Right atrium auricular region (tissue), 2 donors: ENCODE results near the gene C16orf78. TPM values are rescaled to one million over a fixed set of nuclear protein-coding genes. Genes with fewer than 3 reads are reported as not detected.

Experiments used
- DNase-seq: peaks from one replicate; pipeline ENCODE4 v3.0.0-alpha.2; 2019; ENCODE audit warnings: low spot score
- H3K27ac ChIP-seq, 2 donors: fragments of 200-600 bp; sonication (generic); 1 replicate in 1 of 2; 2 replicates in 1 of 2; pipeline ENCODE4 v1.5.1; 2016 to 2019
- H3K27me3 ChIP-seq, 2 donors: fragments of 200-600 bp; sonication (generic); one replicate each; pipeline versions ENCODE4 v1.5.1 to v1.6.0; 2017 to 2019
- H3K36me3 ChIP-seq: fragments of 200-600 bp; sonication (generic); one replicate; pipeline ENCODE4 v1.5.1; 2016
- H3K4me1 ChIP-seq, 2 donors: fragments of 200-600 bp; sonication (generic); one replicate each; pipeline versions ENCODE4 v1.5.1 to v1.6.0; 2017 to 2019
- H3K4me3 ChIP-seq, 2 donors: fragments of 200-600 bp; sonication (generic); 1 replicate in 1 of 2; 2 replicates in 1 of 2; pipeline ENCODE4 v1.5.1; 2017 to 2019; ENCODE audit warnings: mild to moderate bottlenecking in 1 of 2, moderate library complexity in 1 of 2
- H3K9me3 ChIP-seq, 2 donors: fragments of 200-600 bp; sonication (generic); one replicate each; pipeline ENCODE4 v1.5.1; 2019
- total RNA-seq, 2 donors: library from RNA; depleted of rRNA; stranded (reverse); fragments of >200 nt; gene quantifications; one replicate each; pipeline ENCODE4 v1.1.0, GENCODE V29; 2016
- TF ChIP-seq, protein P1 (sequence below), 2 donors: fragments of 200-600 bp; sonication (generic); IDR thresholded peaks; one replicate each; pipeline ENCODE4 v1.5.1; 2019; ENCODE audit warnings: antibody characterized with exemption in 2 of 2

The C16orf78 gene
- total RNA-seq, 2 donors from 2014 or later: not detected

DNA sequence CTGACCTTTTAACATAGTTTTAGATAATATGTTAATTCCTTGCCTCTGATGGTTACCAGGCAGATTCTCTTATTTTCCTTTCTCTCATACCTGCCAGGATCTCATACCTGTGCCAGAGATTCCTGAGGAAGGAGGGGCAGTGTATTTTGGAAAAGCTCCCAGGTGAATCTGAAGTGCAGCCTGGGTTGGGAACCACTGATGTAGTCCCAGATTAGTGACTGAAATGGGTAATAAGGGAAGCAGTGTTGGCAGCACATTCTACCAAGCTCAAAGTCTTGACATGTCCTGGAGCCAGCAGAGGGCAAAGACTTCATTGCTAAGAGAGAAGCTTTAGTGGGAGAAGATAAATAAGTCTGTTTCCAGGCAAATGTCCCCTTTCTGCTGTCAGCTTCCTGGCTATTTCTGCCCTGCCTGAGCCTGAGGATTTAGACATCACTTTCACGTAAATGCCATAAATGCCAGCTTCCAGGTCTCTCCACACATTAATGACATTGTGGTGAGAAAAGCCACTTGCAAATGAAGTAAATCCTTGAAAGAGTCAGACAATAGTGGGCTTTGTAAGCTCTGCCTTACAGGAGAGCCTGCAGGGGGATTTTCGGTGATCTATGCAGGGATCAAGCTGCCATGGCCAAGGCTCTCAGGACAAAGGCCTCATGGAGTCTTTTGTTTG is 40.9 kb upstream of the C16orf78 start:
- Histone ChIP-seq H3K4me1 (no peaks in the 10 kb centered on the region), H3K9me3 (no peaks in the 10 kb centered on the region), H3K4me3 (no peak overlapping the region), H3K36me3 (no peaks in the 10 kb centered on the region), H3K27me3 (no peaks in the 10 kb centered on the region), H3K27ac (no peak overlapping the region)
- peak; percentile 16 for DNase-seq
- TF ChIP-seq, protein P1, sequence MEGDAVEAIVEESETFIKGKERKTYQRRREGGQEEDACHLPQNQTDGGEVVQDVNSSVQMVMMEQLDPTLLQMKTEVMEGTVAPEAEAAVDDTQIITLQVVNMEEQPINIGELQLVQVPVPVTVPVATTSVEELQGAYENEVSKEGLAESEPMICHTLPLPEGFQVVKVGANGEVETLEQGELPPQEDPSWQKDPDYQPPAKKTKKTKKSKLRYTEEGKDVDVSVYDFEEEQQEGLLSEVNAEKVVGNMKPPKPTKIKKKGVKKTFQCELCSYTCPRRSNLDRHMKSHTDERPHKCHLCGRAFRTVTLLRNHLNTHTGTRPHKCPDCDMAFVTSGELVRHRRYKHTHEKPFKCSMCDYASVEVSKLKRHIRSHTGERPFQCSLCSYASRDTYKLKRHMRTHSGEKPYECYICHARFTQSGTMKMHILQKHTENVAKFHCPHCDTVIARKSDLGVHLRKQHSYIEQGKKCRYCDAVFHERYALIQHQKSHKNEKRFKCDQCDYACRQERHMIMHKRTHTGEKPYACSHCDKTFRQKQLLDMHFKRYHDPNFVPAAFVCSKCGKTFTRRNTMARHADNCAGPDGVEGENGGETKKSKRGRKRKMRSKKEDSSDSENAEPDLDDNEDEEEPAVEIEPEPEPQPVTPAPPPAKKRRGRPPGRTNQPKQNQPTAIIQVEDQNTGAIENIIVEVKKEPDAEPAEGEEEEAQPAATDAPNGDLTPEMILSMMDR (IDR thresholded peaks at IDR 0.05): no peak

DNA sequence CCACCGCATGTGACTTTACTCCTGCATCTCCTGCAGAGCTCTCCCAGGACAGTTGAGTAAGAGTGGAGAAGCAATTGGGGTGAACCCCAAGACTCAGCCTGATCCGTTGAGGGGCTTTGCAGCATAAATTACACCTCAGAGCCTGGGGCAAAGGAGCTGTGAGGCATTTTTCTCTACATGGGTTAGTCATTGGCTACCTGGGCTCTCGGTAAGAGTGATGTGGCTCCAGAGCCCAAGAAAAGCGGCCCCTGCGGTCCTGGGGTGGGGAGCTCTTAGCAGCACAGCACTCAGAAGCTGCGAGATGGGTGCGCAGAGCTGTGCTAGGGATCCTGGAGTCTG is 40.4 kb upstream of the C16orf78 start:
- DNase-seq: peak; percentile 28
- no peak overlapping the region for H3K27ac ChIP-seq
- no peak overlapping the region for H3K4me3 ChIP-seq
- H3K27me3 ChIP-seq: no peaks in the 10 kb centered on the region
- H3K36me3 ChIP-seq: no peaks in the 10 kb centered on the region
- no peaks in the 10 kb centered on the region for H3K9me3 ChIP-seq
- H3K4me1 ChIP-seq: no peaks in the 10 kb centered on the region
- TF ChIP-seq, protein P1 (IDR thresholded peaks at IDR 0.05): no peak

DNA sequence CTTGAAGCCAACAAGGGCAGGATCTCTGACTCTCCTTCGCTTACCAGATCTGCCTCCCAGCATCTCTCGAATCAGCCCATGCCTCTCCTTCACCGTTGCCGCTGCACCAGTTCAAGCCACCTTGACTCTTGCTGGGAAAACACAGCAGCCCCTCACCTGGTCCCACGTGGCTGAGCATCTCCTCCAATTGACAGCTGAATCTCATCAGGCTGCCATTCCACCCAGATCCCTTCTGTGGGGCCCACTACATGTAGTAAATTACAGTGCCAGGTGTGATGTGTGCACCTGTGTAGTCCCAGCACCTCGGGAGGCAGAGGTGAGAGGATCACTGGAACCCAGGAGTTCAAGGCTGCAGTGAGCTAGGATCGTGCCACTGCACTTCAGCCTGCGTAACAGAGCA is 37.8 kb upstream of the C16orf78 start:
- Histone ChIP-seq H3K9me3 (no peaks in the 10 kb centered on the region), H3K36me3 (no peaks in the 10 kb centered on the region), H3K4me1 (no peaks in the 10 kb centered on the region), H3K27ac (no peak overlapping the region), H3K27me3 (no peaks in the 10 kb centered on the region), H3K4me3 (no peak overlapping the region)
- DNase-seq: peak; percentile 48
- TF ChIP-seq, protein P1 (IDR thresholded peaks at IDR 0.05): no peak

DNA sequence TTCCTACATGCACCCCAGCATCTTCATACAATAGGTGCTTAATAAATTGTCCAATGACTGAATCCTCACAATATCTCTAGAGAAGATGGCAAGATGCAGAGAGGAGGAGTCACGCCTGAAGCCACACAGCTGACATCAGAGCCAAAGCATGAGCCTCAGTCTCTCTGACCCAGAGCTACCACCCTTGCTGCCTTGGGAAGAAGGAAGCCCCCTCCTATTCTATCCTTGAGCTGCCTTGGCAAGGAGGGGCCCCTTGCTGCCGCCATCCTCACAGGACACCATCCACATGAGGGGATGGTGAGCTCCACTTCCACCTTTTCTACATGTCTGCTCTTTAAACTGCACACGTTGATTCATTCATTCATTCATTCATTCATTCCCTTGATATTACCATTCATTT is 37.0 kb upstream of the C16orf78 start:
- no peaks in the 10 kb centered on the region for H3K36me3 ChIP-seq
- no peak overlapping the region for H3K4me3 ChIP-seq
- peak; percentile 4 for DNase-seq
- no peaks in the 10 kb centered on the region for H3K27me3 ChIP-seq
- no peak overlapping the region for H3K27ac ChIP-seq
- TF ChIP-seq, protein P1 (IDR thresholded peaks at IDR 0.05): no peak
- H3K4me1 ChIP-seq: no peaks in the 10 kb centered on the region
- H3K9me3 ChIP-seq: no peaks in the 10 kb centered on the region

DNA sequence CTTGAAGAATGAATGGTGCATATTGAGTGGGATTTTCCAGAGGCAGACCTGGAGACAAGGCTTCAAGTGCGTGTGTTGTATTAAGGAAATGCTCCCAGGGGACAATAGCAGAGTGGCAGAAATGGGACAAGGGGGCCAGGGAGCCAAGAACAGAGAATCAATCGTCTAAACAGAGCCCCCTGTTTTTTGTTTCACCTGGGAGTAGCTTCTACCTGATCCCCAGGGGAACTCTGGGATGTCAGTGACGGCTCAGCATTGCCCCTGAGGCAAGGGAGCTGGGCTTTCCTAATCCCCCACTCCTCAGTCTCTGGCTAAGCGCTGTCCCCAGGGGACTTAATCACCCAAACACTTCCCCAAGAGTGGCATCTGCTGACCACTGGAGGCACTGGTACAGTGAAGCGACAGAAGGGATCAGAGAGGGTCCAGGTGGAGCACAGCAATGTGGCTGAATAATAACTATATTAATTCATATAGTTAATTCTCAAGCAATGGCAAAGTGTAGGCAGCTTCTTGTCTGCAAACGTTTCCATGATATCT is 35.7 kb upstream of the C16orf78 start:
- peak; percentile 34 for DNase-seq
- no peaks in the 10 kb centered on the region for H3K36me3 ChIP-seq
- no peaks in the 10 kb centered on the region for H3K27me3 ChIP-seq

More for the DNA sequence above, 35.7 kb upstream of the C16orf78 start:
- Histone ChIP-seq H3K4me1 (no peaks in the 10 kb centered on the region), H3K27ac (no peak overlapping the region), H3K4me3 (no peak overlapping the region), H3K9me3 (no peaks in the 10 kb centered on the region)
- TF ChIP-seq, protein P1 (IDR thresholded peaks at IDR 0.05): no peak
